Measurements from ENCODE around the gene NELL2. TPM values are rescaled to one million over a fixed set of nuclear protein-coding genes. Genes with fewer than 3 reads are reported as not detected.
"Not testable (repeated sequence)": the region's sequence is repeated elsewhere in the genome, so short reads cannot be mapped to it uniquely, and the experiment has no call there.

NELL2 gene
- total RNA-seq, 1 donor from 2014 or later: 6.1 TPM

DNA sequence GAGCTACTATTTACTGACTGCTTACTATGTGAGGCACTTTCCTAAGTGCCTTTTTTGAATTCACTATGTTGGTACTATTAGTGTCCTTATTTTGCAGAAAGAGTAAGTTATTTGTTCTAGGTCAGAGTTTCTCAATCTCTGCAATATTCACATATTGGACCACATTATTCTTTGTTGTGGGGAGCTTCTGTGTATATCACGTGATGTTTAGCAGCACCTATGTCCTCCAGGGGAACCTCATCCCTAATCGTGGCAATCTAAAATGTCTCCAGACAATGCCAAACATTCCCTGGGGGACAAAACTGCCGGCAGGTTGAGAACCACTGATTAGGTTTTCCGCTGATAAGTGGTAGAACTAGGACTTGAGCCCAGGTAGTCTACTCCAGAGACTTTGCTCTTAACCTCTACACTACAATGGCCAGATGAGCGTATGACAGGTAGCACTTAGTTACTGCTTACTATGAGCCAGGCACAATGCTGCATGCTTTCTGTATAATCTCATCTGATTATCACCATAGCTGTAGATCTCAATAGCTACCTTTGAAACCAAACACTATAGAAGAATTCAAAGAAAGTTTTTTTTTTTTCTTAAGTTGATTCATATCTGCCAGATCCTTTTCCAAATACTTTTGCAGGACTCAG lies 38.9 kb downstream of the NELL2 start:
- H3K27me3 Mint-ChIP-seq: no peaks in the 10 kb centered on the region
- no peak overlapping the region for H3K27ac Mint-ChIP-seq
- no peaks in the 10 kb centered on the region for H3K36me3 Mint-ChIP-seq (ENCODE audit: insufficient read depth)
- peaks cover 2% of the 10 kb centered on the region for H3K4me1 Mint-ChIP-seq (ENCODE audit: low read depth)
- TF ChIP-seq, protein P1, sequence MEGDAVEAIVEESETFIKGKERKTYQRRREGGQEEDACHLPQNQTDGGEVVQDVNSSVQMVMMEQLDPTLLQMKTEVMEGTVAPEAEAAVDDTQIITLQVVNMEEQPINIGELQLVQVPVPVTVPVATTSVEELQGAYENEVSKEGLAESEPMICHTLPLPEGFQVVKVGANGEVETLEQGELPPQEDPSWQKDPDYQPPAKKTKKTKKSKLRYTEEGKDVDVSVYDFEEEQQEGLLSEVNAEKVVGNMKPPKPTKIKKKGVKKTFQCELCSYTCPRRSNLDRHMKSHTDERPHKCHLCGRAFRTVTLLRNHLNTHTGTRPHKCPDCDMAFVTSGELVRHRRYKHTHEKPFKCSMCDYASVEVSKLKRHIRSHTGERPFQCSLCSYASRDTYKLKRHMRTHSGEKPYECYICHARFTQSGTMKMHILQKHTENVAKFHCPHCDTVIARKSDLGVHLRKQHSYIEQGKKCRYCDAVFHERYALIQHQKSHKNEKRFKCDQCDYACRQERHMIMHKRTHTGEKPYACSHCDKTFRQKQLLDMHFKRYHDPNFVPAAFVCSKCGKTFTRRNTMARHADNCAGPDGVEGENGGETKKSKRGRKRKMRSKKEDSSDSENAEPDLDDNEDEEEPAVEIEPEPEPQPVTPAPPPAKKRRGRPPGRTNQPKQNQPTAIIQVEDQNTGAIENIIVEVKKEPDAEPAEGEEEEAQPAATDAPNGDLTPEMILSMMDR (IDR thresholded peaks at IDR 0.05; ENCODE audit: unreplicated experiment): no peak
- no peak for DNase-seq (ENCODE audit: low spot score, unreplicated experiment)
- no peak overlapping the region for H3K4me3 Mint-ChIP-seq (ENCODE audit: low read depth)
- no peaks in the 10 kb centered on the region for H3K9me3 Mint-ChIP-seq (ENCODE audit: low read depth)

DNA sequence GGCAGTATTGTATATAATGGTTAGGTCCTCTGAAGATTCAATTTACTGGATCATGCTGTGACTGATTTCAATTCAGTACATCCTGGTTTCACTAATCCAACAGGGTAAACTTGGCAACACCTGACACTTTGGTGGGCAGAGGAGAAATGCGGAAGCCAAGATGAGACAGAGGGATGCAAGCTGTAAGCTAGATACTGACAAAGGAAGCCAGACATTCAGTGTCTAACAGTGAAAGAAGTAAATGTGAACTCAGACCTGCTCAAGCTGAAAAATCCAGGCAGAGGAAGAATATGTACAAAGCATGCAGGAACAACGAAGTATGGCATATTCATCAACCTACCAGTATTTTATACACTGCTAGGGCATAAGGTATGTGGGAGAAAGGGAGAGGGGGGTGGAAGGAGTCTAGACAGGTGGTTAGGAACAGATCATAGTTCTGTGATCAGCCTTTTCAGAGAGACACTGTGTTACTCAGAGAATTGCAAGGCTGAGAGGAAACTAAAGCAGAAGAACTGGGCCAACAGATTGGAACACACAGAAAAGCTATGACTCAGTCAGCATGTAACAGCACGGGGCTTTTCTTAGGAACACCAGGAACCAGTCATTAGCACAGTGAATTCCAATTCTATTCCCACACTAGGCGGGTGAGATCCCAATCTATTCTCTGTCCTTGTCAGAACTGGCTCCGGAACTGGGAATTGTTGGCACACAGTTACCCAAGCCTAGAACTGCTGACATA lies 40.3 kb downstream of the NELL2 start:
- no peaks in the 10 kb centered on the region for H3K9me3 Mint-ChIP-seq (ENCODE audit: low read depth)
- H3K36me3 Mint-ChIP-seq (ENCODE audit: insufficient read depth): no peaks in the 10 kb centered on the region
- H3K27me3 Mint-ChIP-seq: no peaks in the 10 kb centered on the region
- no peak for DNase-seq (ENCODE audit: low spot score, unreplicated experiment)
- H3K27ac Mint-ChIP-seq: no peak overlapping the region
- no peak overlapping the region for H3K4me3 Mint-ChIP-seq (ENCODE audit: low read depth)
- TF ChIP-seq, protein P1 (IDR thresholded peaks at IDR 0.05; ENCODE audit: unreplicated experiment): no peak
- H3K4me1 Mint-ChIP-seq (ENCODE audit: low read depth): peaks cover 2% of the 10 kb centered on the region

DNA sequence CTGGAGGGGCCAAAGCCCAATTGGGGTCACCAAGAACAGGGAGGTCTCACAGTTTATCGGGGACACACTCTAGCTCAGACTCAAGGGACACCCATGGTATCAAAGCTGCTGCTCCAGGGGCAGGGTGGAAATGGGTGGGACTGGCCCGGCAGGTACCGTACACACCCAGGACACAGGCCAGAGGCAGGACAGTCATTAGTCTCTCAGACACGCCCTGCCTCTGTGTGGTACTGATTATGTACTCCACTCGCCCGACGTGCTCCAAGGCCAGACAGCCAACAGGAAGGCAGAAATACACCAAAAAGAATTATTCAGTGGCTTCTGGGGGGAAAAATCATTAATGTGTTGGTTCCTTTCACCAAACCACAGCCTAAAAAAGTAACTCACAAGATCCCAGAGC lies 41.1 kb downstream of the NELL2 start:
- H3K27ac Mint-ChIP-seq; H3K36me3 Mint-ChIP-seq (ENCODE audit: insufficient read depth); H3K4me1 Mint-ChIP-seq (ENCODE audit: low read depth); DNase-seq (ENCODE audit: low spot score, unreplicated experiment); H3K9me3 Mint-ChIP-seq (ENCODE audit: low read depth); H3K27me3 Mint-ChIP-seq; H3K4me3 Mint-ChIP-seq (ENCODE audit: low read depth): not testable (repeated sequence)

DNA sequence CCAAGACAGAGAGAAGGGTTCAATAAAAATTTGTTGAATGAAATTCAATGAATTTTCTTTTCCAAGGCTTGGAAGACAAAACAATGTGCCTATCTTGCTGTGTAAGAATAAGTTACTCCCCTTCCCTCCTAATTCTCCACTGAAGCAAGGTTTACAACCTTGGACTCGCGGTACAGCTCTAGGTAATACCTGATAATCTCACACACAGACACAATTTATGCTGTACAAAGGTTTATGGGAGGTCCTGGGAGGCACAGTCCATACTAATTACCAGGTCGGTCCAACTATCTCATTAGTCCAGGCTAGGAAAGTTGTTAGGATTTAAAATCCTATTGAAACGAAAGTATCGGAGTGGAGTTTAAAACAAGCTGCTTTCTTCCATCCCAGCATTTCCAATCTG lies 42.6 kb downstream of the NELL2 start:
- DNase-seq (ENCODE audit: low spot score, unreplicated experiment): no peak
- Mint-ChIP-seq H3K9me3 (ENCODE audit: low read depth) (no peaks in the 10 kb centered on the region), H3K27ac (no peak overlapping the region), H3K4me1 (ENCODE audit: low read depth) (peaks cover 2% of the 10 kb centered on the region), H3K27me3 (no peaks in the 10 kb centered on the region), H3K36me3 (ENCODE audit: insufficient read depth) (no peaks in the 10 kb centered on the region), H3K4me3 (ENCODE audit: low read depth) (no peak overlapping the region)
- TF ChIP-seq, protein P1 (IDR thresholded peaks at IDR 0.05; ENCODE audit: unreplicated experiment): no peak

DNA sequence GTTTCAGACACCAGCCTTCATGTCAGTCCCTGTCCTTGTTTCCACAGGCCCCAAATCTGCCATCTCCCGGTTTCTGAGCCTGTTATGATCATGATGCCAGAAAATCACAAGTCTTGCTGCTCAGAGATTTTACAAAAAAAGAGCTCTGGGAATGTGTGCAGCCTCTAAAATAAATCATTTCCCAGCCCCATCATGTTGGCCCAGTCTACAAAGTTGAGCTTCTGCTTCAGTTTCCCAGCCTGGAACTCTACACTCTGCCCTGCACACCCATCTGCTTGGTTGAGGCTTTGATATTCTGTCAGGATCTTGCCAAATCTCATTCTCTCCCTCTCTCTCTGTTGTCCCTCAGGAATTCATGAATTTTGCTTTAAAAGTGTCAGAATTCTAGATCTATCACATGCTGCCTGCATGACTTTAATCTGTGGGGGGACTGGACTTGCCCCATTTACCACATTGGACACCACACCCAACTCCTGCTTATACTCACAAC lies 45.5 kb downstream of the NELL2 start:
- H3K27me3 Mint-ChIP-seq: no peaks in the 10 kb centered on the region
- TF ChIP-seq, protein P1 (IDR thresholded peaks at IDR 0.05; ENCODE audit: unreplicated experiment): no peak
- H3K4me1 Mint-ChIP-seq (ENCODE audit: low read depth): peaks cover 2% of the 10 kb centered on the region
- DNase-seq (ENCODE audit: low spot score, unreplicated experiment): no peak
- no peak overlapping the region for H3K4me3 Mint-ChIP-seq (ENCODE audit: low read depth)
- no peaks in the 10 kb centered on the region for H3K9me3 Mint-ChIP-seq (ENCODE audit: low read depth)
- no peaks in the 10 kb centered on the region for H3K36me3 Mint-ChIP-seq (ENCODE audit: insufficient read depth)
- no peak overlapping the region for H3K27ac Mint-ChIP-seq

All from progenitor cell of endocrine pancreas (in vitro differentiated cells).